VCaP (cell line): ENCODE data around the gene POGLUT3.

Experiments
- H3K27ac ChIP-seq: fragments of 450-650 bp; 2 replicates; pipeline ENCODE4 v1.5.1; 2017
- CTCF ChIP-seq: fragments of 450-650 bp; conservative IDR thresholded peaks from 2 replicates; pipeline ENCODE4 v1.5.1; 2017; ENCODE audit warnings: mild to moderate bottlenecking, moderate library complexity

The POGLUT3 gene

GRCh38 chr11:108486828-108487227 lies 11.4 kb downstream of the POGLUT3 start:
- no peak for TF ChIP-seq CTCF
- H3K27ac ChIP-seq, result no peak overlapping the region

GRCh38 chr11:108486331-108486730 lies 11.9 kb downstream of the POGLUT3 start:
- no peak overlapping the region for H3K27ac ChIP-seq
- TF ChIP-seq CTCF, result no peak

GRCh38 chr11:108483163-108483562 lies 15.0 kb downstream of the POGLUT3 start:
- TF ChIP-seq CTCF, result no peak
- no peak overlapping the region for H3K27ac ChIP-seq

GRCh38 chr11:108474664-108475463 lies 23.3 kb downstream of the POGLUT3 start:
- peak overlapping the region; percentile 35 for H3K27ac ChIP-seq

GRCh38 chr11:108472681-108473080 lies 25.5 kb downstream of the POGLUT3 start:
- H3K27ac ChIP-seq, result no peak overlapping the region
- no peak for TF ChIP-seq CTCF

More at GRCh38 chr11:108474664-108475463, 23.3 kb downstream of the POGLUT3 start:
- no peak for TF ChIP-seq CTCF

GRCh38 chr11:108468478-108468864 lies 29.7 kb downstream of the POGLUT3 start:
- no peak overlapping the region for H3K27ac ChIP-seq
- TF ChIP-seq CTCF, result no peak

GRCh38 chr11:108467091-108467823 lies 30.9 kb downstream of the POGLUT3 start, which contains the start of gene C11orf65:
TSS of gene C11orf65 (minus strand) at chr11:108467529. CDS start at chr11:108461559, 5,970 bp downstream.
- no peak for TF ChIP-seq CTCF
- H3K27ac ChIP-seq, result peak within 1 kb of the TSS; percentile 93
